GM12875 (cell line): ENCODE results near the gene DUSP12.
A peak's percentile ranks its signal among the peaks of the same experiment; 100 is the strongest.

Source experiments
- H3K4me3 ChIP-seq: one replicate; pipeline ENCODE4 v1.5.1; 2011; ENCODE audit warnings: low read depth, low read length, control low read depth
- CTCF ChIP-seq: IDR thresholded peaks from 2 replicates; pipeline ENCODE4 v1.5.1; 2011; ENCODE audit warnings: low read depth, mild to moderate bottlenecking, control low read depth, inconsistent platforms, low read length, moderate library complexity, borderline replicate concordance; ENCODE audit not compliant: insufficient read depth

Gene DUSP12

GRCh38 chr1:161737625-161738024 is 12.0 kb upstream of the DUSP12 start:
- H3K4me3 ChIP-seq = no peak overlapping the region
- TF ChIP-seq CTCF = no peak

GRCh38 chr1:161738627-161739287 is 10.8 kb upstream of the DUSP12 start:
- TF ChIP-seq CTCF = peak; percentile 48; the same call in 1 of the 2 replicates
- H3K4me3 ChIP-seq = no peak overlapping the region

DNA sequence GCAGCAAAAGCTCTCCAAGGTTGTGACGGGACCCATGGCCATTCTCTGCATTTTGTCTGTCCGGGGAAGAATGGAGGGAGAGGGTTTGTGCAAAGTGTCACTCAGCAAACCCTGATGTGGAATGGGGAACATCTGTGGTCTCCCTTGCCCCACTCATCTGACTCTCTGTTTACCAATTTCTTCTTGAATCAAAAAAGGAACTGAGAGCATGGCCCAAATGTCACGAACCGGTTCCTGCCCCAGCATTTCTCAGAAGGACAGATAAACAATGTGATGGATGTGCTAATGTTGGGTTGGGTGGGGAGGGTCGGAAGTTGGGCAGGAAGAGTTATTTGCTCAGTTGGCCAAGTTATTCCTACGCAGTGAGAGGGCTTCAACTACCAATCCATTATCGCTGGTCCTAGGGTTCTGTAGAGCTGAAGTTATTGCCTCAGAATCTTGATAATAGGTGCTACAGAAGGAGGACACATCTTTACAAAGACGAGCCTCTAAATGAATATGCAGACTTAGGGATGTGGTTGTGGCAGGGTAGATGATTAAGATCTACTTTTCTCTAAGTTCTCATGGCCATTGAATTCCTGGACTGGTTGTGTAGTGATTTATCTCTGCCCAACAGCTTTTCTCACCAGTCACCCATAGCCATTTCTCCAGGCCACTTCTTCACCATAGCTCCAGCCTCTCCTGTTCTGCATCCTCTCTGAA is 9.6 kb upstream of the DUSP12 start:
- TF ChIP-seq CTCF = no peak
- no peak overlapping the region for H3K4me3 ChIP-seq

DNA sequence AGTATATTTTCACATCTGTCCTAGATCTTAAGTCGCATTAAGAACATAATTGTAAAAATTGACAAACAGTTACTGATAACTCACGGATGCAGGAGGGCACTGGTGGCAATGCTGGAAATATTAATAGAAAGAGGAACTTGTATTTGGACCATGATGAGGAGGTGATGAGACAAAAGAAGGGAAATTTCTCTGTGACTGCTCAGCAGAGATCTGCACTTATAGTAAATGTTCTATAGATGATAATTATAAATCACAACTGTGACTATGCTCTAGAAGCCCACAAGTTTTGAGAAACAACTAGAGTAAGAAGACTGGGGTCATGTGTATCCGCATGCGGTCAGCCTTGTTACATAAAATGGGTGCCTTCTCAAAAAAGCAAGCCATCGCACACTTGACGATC is 8.7 kb upstream of the DUSP12 start:
- no peak for TF ChIP-seq CTCF
- H3K4me3 ChIP-seq = no peak overlapping the region

DNA sequence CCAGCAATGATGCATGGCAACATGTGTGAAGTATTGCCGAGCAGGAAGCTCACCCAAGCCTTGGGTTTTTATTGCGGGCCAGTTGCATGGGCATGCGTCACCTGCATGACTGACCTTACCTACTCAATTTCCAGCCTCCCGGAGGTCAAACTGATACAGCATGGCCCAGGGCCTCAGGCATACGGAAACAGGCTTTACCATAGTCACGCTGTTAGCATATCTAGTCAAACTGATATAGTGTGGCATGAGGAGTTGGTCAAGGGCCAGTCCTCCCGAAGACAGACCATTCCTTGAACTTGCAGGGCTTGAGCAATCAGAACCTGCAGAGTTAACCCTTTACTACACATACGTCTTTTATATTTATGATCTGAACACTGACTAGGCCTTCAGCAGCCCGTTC is 6.4 kb upstream of the DUSP12 start:
- TF ChIP-seq CTCF = no peak
- H3K4me3 ChIP-seq = no peak overlapping the region

DNA sequence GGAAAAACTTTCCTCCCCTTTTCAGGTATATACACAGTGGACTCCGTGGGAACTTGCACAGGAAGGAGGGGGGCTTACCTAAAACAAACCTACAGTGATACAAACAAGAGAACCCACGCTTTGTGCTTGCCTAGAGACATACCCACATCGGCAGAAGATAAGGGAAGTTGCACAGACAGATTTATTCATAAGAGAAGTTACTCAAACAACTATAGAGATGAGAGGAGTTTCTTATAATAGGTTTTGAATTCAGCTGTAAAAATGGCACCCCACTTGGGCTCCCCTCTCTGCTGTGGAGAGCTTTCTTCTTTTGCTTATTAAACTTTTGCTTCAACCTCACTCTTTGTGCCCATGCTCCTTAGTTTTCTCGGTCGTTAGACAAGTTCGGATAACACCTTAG is 1.8 kb upstream of the DUSP12 start:
- no peak overlapping the region for H3K4me3 ChIP-seq
- no peak for TF ChIP-seq CTCF

DNA sequence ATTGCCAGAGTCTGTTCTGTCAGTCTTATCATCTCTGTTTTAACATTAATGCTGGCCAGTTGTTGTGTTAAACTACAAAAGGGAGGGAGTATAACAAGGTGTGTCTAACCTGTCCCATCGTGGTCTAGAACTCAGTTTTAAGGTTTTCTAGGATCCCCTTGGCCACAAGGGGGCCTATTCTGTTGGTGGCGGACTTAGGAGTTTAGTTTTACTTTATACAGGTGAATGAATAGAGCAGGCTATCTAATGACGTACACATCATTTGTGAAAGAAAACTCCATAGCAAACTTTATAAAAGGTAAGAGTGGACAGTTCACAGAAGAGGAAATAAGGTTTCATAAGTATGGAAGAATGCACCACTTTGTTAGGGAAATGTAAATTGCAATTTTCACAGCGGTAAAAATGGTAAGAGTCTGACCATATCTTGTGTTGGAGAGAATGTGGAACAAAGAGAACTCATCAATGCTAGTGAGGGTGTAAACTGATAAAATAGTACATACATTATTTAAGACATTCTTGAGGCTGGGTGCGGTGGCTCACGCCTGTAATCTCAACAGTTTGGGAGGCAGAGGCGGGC is 14.0 kb downstream of the DUSP12 start:
- H3K4me3 ChIP-seq = no peak overlapping the region
- peak; percentile 67; the same call in 1 of the 2 replicates for TF ChIP-seq CTCF
